ENCODE data around the gene MIER1. TPM values are rescaled to one million over a fixed set of nuclear protein-coding genes. Genes with fewer than 3 reads are reported as not detected.
"Not testable (repeated sequence)": the region's sequence is repeated elsewhere in the genome, so short reads cannot be mapped to it uniquely, and the experiment has no call there.

MIER1 gene
- total RNA-seq = 34.1 and 52.2 TPM in 2 replicates

DNA sequence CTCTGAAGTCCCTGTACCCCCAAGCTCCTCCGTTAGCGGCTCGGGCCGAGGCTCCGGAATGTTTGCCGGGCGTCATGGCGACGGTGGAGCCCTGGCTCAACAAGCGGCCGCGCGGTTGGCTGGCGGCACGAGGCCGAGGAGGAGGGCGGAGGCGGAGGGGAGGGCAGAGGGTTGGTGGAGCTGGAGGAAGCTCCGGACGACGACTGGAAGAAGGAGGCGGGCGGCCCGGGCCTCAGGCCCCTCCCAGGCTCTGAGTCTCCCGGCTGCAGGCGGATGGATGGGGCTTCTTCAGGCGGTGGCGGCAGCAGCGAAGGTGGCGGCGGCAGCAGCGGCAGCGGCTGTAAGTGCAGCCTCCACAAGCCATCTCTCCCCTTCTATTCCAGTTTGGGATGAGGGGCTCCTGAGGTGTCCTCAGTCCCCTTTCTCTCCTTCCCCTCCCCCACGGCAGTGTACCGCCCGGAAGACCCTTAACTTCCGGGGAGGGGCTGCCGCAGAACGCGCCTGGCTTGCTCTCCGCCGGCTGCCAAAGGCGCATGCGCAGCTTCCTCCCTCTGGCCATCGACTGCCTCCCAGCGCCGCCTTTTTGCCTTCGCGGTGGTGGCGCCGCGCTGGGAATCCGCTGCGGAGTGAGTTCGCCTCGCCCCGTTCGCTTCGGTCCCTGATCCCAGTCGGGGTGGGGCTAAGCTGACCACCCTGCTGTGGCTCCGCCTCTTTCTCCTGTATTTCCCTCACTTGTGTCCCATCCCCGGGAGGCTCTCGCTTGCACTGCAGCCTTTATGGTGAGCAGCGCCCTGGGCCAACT lies at the start of gene MIER1, which contains the start of gene DNAI4:
MIER1 (plus strand) TSS at position 235 of the 802 bp plus-strand sequence; CDS start at position 274, 39 bp downstream.
DNAI4 (minus strand) TSS at position 101 of the 802 bp plus-strand sequence; CDS start at position 76, 25 bp downstream.
- TF ChIP-seq CTCF (IDR thresholded peaks at IDR 0.05; ENCODE audit: insufficient read depth, low read depth, low read length) = peak; percentile 15
- peak; percentile 99 for DNase-seq (ENCODE audit: low read depth)

GRCh38 chr1:66876664-66877063 lies 48.1 kb upstream of the MIER1 start:
- DNase-seq (ENCODE audit: low read depth) = no peak
- no peak overlapping the region for H3K4me3 ChIP-seq (ENCODE audit: low read depth, low read length)
- TF ChIP-seq CTCF (IDR thresholded peaks at IDR 0.05; ENCODE audit: insufficient read depth, low read depth, low read length) = no peak

More for the DNA sequence above, at the start of gene MIER1, which contains the start of gene DNAI4:
- H3K4me3 ChIP-seq (ENCODE audit: low read depth, low read length) = peak within 1 kb of the TSS; percentile 95

- no peak for TF ChIP-seq CTCF (IDR thresholded peaks at IDR 0.05; ENCODE audit: insufficient read depth, low read depth, low read length)
Measured at GRCh38 chr1:66889030-66889429, 35.8 kb upstream of the MIER1 start.

GRCh38 chr1:66890621-66891020 lies 34.2 kb upstream of the MIER1 start:
- H3K4me3 ChIP-seq (ENCODE audit: low read depth, low read length) = no peak overlapping the region
- TF ChIP-seq CTCF (IDR thresholded peaks at IDR 0.05; ENCODE audit: insufficient read depth, low read depth, low read length) = no peak
- no peak for DNase-seq (ENCODE audit: low read depth)

More at GRCh38 chr1:66889030-66889429, 35.8 kb upstream of the MIER1 start:
- DNase-seq (ENCODE audit: low read depth) = no peak
- H3K4me3 ChIP-seq (ENCODE audit: low read depth, low read length) = no peak overlapping the region

DNA sequence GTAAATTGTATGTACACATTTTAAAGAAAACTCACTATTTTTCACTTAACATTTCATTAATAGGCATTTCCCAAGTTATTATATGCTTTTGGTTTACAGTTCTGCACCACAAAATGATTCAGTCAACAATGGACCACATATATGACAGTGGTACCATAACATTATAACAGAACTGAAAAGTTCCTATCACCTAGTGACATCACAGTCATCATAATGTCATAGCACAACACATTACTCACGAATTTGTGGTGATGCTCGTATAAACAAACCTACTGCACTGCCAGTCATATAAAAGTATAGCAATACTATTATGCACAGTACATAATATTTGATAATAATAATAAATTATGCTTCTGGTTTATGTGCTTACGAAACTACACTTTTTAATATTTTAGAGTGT lies 31.1 kb upstream of the MIER1 start:
- H3K4me3 ChIP-seq (ENCODE audit: low read depth, low read length) = no peak overlapping the region
- TF ChIP-seq CTCF (IDR thresholded peaks at IDR 0.05; ENCODE audit: insufficient read depth, low read depth, low read length) = no peak
- DNase-seq (ENCODE audit: low read depth) = no peak

DNA sequence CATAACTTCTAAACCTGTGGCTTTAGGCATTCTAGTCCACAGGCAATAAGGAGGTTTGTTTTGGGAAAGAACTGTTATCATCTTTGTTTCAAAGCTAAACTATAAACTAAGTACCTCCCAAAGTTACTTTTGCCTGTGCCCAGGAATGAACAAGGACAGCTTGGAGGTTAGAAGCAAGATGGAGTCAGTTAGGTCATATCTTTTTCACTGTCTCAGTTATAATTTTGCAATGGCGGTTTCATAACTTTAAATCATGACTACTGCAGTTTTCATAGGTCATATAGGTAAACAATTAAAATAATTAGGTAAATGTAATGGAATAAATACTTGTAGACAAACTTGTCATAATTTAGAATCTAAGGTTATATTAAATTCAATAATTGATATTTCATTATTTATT lies 9.6 kb upstream of the MIER1 start:
- H3K4me3 ChIP-seq (ENCODE audit: low read depth, low read length); DNase-seq (ENCODE audit: low read depth): not testable (repeated sequence)

GRCh38 chr1:66916320-66916719 lies 8.5 kb upstream of the MIER1 start:
- DNase-seq (ENCODE audit: low read depth) = peak; percentile 76
- no peak overlapping the region for H3K4me3 ChIP-seq (ENCODE audit: low read depth, low read length)
- TF ChIP-seq CTCF (IDR thresholded peaks at IDR 0.05; ENCODE audit: insufficient read depth, low read depth, low read length) = no peak
